NK-92 (cell line): Measurements from ENCODE around the gene CIDEB.

Experiments used
- DNase-seq: peaks from one replicate; lab custom pipeline; 2025; ENCODE audit not compliant: unreplicated experiment; lab: John Stamatoyannopoulos, UW

CIDEB gene

DNA sequence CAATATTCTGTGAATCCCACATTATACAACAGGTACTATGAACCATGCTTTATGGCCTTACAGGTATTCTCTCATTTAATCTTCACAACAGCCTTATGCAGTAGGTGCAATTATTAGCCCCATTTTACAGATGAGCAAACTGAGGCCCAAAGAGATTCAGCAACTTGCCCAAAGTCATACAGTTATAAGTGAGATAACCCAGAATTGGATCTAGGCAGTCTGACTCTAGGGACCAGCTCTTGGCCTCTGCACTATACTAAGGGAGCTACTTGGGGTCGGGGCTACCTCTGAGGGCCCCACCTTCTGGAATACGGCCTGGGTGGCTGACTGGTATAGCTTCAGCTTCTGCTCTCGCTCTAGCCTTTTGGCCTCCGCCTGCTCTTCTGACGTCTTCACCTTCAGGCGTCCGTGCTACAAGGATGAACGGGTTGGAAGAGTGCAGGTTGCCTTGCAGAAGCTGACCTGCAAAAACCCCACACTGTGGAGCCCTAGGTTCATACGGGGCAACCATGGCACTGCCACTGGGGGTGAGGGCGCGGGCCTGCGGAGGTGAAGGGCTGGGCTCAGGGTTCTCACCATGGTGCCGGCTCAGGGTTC is 37.1 kb downstream of the CIDEB start:
- no peak for DNase-seq

DNA sequence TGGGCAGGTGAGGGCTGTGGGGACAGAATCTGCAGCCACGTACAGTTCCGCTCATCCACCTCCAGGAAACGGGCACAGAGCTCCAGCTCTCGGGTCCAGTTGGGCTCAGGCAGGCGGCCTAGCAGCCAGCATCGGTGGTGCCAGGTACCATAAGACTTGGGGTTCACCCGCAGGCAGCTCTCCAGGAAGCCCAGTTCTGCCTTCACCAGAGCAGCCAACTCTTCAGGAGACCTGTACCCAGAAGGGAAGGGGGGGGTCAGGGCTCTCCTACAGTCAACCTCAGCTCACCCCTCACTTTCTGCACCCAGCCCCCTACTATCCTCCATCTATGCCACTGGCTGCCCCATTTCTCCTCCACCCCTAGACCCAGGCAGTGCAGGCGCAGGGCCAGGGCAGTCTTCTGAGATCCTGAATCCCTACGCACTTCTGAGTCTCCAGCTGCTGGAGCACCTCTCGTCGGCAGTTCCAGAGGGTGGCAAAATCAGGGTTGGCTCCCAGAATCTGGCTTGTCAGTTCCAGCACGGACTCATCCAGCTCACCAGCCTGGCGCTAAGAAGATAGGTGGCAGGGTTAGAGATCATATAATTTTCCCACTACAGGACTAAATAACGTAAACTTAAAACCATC is 37.8 kb downstream of the CIDEB start:
- DNase-seq = no peak

GRCh38 chr14:24269368-24269767 is 38.4 kb downstream of the CIDEB start:
- DNase-seq = no peak

GRCh38 chr14:24268225-24268624 is 39.6 kb downstream of the CIDEB start:
- DNase-seq = no peak

DNA sequence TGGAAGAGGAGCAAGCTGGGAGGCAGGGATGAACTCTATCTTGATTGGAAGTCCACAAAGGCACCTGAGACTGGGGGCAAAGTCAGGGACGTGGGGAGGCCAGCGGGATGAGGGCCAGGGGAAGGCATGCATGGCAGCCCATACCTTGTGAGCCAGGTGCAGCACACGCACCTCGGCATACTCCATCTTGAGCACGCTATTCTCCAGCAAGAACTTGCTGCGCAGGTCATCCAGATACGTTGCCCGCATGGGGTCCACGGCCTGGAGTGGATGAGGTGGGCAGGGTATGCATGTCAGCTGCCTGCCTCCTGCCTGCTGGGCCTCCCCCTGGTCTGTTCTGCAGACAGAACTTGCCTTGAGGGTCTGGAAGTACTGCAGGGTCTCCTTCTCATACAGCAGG is 40.3 kb downstream of the CIDEB start:
- no peak for DNase-seq

DNA sequence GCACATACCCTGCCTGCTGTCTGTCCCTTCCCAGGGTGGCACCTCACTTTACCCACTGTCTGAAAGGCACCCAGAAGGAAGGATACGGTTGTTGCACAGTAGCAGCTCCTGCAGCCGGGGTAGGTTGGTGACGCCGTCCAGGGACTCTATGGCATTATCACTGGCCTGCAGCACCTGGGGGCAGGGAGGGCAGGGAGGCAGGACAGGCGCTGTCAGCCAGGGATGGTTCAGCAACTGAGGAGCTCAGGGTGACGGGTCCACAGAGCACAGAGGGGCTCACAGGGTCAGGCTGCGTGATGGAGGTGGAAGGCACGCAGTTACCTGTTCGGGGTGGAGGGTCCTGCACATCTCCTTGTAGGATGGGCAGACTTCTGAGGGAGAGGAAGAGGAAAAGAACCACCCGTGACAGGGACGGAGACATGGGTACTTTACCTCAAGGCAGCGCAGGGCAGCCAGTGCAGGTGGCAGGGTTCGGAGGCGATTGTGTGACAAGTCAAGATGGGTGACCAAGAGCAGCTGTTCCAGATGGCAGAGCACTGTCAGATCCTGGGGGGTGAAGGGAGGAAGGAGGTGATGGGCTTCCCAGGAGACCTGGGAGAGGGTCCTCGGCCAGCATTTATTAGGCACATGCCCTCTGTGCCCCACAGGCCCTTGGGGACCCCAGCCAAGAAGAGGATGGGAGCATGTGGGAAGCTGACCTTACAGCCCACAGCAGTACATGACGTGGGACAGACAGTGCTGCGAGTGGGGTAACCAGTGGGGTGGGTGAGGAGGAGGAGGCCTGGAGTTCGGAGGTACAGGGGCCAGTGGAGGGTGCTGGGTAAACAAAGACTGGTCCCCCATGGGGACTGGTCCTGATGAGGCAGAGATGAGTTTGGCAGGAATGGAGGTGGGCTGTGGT is 41.2 kb downstream of the CIDEB start:
- no peak for DNase-seq

DNA sequence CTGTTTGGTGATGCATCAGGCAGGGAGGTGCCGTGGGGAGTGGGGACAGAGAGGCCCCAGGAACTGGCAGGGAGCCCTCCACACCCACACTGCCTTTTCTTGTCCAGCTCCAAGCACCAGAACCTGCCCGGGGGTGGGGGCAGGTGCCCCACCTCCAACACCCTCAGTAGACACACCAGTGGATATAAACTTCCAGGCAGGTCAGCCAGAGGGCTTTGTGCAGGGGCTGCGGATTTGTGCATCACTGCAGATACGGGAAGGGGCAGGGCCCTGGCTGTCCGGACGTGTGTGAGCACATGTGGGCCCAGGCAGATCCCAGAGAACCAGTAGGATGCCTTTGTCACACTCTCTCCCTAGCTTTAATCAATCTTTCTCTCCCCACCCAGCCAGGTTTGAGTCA is 43.5 kb downstream of the CIDEB start:
- no peak for DNase-seq

DNA sequence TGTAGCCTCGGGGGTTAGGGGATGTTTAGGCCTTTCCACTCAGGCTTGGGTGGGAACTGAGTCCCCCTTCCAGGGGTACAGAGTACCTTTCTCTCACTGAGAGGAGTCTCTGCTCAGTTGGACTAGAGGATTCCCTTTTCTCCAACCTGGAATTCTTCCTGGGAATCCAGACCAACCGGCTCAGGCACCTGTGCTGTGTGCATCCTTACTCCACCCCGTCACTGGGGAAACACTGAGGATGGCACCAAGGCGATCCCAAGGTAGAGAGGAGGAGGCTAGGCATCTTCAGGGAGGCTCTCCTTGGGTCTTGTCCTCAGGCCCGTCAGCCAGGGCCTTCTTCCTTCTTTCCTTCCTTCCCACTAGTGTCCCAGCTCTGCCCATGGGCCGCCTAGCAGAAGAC is 43.9 kb downstream of the CIDEB start:
- DNase-seq = no peak

GRCh38 chr14:24262821-24263733 is 44.7 kb downstream of the CIDEB start, which contains the start of gene TGM1:
TSS of gene TGM1 (minus strand) at chr14:24263177. CDS start at chr14:24262352, 825 bp downstream.
- DNase-seq = no peak

DNA sequence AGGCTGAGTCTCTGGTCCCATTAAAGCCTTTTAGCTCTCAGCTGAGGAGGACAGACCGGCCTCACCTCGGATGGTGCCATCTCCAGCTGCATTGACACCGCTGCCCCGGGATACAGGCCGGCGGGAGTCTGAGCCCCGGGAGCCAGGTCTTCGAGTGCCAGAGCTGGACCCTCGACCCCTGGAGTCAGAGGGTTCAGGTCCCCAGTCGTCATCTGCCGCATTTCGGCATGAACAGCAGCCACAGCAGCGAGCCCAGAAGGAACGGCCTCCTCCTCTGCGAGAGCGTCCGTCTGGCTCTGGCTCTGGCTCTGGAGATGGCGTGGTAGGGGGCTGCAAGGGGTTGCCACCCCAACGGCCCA is 45.8 kb downstream of the CIDEB start:
- no peak for DNase-seq

DNA sequence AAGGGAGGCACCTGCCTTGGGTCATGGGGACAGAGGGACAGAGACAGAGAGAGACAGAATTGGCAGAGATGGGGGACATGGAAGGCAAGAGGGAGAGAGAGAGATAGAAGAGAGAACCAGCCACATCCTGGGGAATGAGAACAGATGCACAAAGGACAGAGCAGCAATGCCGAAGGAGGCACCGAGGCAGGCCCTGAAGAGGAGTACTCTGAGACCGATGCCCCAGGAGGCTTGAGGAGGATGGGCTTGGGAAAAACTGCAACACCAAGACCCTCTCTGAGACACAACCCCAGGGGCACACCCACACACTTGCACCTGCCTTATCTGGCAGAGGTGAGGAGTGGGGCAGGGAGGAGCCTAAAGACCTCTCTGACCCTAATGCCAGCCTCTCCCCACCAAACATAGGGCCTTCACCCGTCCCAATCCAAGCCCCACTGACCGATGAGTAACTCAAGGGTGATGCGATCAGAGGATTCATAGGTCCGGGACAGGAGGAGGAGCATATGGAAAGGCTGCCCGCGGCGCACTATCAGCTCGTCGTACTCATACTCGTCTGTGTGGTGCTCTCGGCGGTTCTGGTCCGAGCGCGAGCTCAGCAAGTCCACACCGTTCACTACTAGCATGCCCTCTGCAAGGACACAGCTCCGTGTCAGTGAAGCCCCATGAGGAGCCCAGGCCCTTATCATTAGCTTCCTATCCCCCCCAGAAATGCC is 46.4 kb downstream of the CIDEB start:
- no peak for DNase-seq

GRCh38 chr14:24260780-24261157 is 47.0 kb downstream of the CIDEB start:
- no peak for DNase-seq

- no peak for DNase-seq
Measured at GRCh38 chr14:24260026-24260779, 47.6 kb downstream of the CIDEB start.

DNA sequence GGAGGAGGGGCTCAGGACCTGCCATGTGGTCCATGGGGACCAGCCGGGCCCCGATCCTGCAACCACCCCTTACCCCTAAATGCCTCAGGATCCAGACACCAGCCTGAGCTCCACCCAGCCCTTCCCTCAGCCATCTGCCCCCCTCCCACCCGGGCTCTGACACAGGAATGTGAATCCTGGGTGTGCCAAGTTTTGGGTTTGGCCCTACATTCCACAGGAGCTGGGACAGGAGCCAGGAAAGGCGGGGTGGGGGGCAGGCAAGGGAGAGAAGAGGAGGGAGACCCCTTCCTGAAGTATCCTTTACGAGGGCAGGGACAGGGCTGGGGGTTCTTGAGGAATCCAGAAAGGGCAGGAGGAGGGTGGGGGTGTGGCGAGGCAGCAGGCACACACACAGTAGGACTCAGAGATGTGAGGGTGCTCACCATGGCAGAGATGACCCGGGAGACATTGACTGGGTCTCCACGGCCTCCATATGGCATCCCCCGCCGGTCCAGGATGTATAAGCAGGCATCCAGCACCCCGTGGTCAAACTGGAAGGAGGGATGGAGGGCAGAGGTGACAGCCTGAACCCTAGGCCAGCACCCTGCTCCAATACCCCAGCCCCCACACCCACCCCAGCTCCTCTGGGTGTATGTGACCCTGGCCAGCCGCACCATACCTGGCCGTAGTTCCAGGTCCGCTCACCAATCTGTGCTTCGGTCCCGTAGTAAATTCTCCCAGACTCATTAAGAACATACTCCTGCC is 48.3 kb downstream of the CIDEB start:
- no peak for DNase-seq

GRCh38 chr14:24258548-24259265 is 49.1 kb downstream of the CIDEB start:
- DNase-seq = no peak

- no peak for DNase-seq
Measured at GRCh38 chr14:24258119-24258518, 49.7 kb downstream of the CIDEB start.

DNA sequence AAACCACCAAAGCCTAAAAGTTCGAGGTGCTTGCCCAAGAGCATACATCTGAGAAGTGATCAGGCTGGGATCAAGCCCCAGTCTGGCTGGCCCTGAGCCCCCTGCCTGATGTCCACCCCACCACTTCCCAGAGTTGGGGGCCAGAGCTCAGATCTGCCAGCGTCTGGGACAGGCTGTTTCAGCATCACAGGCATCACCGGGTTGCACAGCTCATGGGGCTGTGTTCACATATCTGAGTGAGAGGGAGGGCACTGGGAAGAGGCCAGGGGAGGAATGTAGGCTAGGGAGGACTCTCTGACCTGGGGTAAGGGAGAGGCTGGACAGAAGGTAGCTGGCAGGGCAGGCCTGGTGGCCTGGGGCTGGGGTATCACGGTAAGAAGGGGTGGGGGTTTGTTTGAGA is 50.8 kb downstream of the CIDEB start:
- no peak for DNase-seq

- DNase-seq = no peak
Measured at GRCh38 chr14:24255931-24256711, 51.7 kb downstream of the CIDEB start.
